ENCODE data around the gene PPIL3. TPM values are rescaled to one million over a fixed set of nuclear protein-coding genes. Genes with fewer than 3 reads are reported as not detected.

Gene PPIL3
- total RNA-seq (ENCODE audit: low replicate concordance), result 52.4 and 54.5 TPM in 2 replicates

GRCh38 chr2:200888704-200889625 lies at the start of gene PPIL3, which contains the start of gene NIF3L1:
PPIL3 (minus strand) TSS chr2:200889077; CDS start chr2:200887615, 1,462 bp downstream.
NIF3L1 (plus strand) TSS chr2:200889371; CDS start chr2:200891944, 2,573 bp downstream.

GRCh38 chr2:200864176-200865034 lies 24.5 kb downstream of the PPIL3 start, which contains the start of gene CLK1:
CLK1 (minus strand) TSS chr2:200864658; CDS start chr2:200861862, 2,796 bp downstream.

Other genes starting within 250 kb of the PPIL3 start
- gene BZW1, start 77.2 kb downstream of the PPIL3 start, total RNA-seq (ENCODE audit: low replicate concordance), result 373 and 475 TPM in 2 replicates
- 40.3 and 161 TPM in 2 replicates for gene CLK1, start 24.4 kb downstream of the PPIL3 start, total RNA-seq (ENCODE audit: low replicate concordance)
- gene NIF3L1, start 294 bp upstream of the PPIL3 start, total RNA-seq (ENCODE audit: low replicate concordance), result 18.5 and 20.7 TPM in 2 replicates
- 8.9 and 9.8 TPM in 2 replicates for gene ORC2, start 74.6 kb upstream of the PPIL3 start, total RNA-seq (ENCODE audit: low replicate concordance)
- gene HYCC2, start 182.6 kb upstream of the PPIL3 start, total RNA-seq (ENCODE audit: low replicate concordance), result 7.4 and 8.6 TPM in 2 replicates
- gene NDUFB3, start 182.9 kb upstream of the PPIL3 start, total RNA-seq (ENCODE audit: low replicate concordance), result 80.0 and 129 TPM in 2 replicates
- 56.9 and 112 TPM in 2 replicates for gene CFLAR, start 227.1 kb upstream of the PPIL3 start, total RNA-seq (ENCODE audit: low replicate concordance)